HepG2 (cell line): Measurements from ENCODE around the gene C14orf93. TPM values are rescaled to one million over a fixed set of nuclear protein-coding genes. Genes with fewer than 3 reads are reported as not detected.
A peak's percentile ranks its signal among the peaks of the same experiment; 100 is the strongest.

ENCODE experiments used
- BRCA1 ChIP-seq: sonication (generic); formaldehyde crosslinking; IDR thresholded peaks from 2 replicates; pipeline ENCODE4 v1.4.0; 2020; ENCODE audit warnings: missing genetic modification reagents
- CHD4 ChIP-seq: fragments of 200-600 bp; sonication (generic); IDR thresholded peaks from 2 replicates; pipeline ENCODE4 v1.7.0; 2017; ENCODE audit warnings: mild to moderate bottlenecking, low read length, borderline replicate concordance
- FOXA3 ChIP-seq: IDR thresholded peaks from 2 replicates; pipeline ENCODE4 v1.6.1; 2016; ENCODE audit warnings: missing genetic modification reagents, missing compliant biosample characterization
- HMG20B ChIP-seq: conservative IDR thresholded peaks from 2 replicates; pipeline ENCODE4 v1.6.1; 2016; ENCODE audit warnings: missing genetic modification reagents, missing compliant biosample characterization
- JUNB ChIP-seq: sonication (generic); formaldehyde crosslinking; IDR thresholded peaks from 2 replicates; pipeline ENCODE4 v1.8.0; 2022; ENCODE audit warnings: missing genetic modification reagents, mild to moderate bottlenecking, borderline replicate concordance
- JUND ChIP-seq: sonication (generic); formaldehyde crosslinking; IDR thresholded peaks from 2 replicates; pipeline ENCODE4 v1.8.0; 2022; ENCODE audit warnings: mild to moderate bottlenecking, missing genetic modification reagents
- LCORL ChIP-seq, 2 experiments: fragments of 450-650 bp in 1 of 2; sonication (generic) in 1 of 2; formaldehyde crosslinking in 1 of 2; IDR thresholded peaks; 2 replicates each; pipeline versions ENCODE4 v1.5.0 to v1.6.1; 2017 to 2020; ENCODE audit warnings: antibody characterized with exemption in 1 of 2, missing genetic modification reagents in 1 of 2
- MYNN ChIP-seq: sonication (generic); formaldehyde crosslinking; IDR thresholded peaks from 2 replicates; pipeline ENCODE4 v1.4.0; 2020; ENCODE audit warnings: mild to moderate bottlenecking, low read depth, missing genetic modification reagents
- NAIF1 ChIP-seq: sonication (generic); formaldehyde crosslinking; IDR thresholded peaks from 2 replicates; pipeline ENCODE4 v1.5.0; 2020; ENCODE audit warnings: mild to moderate bottlenecking, missing genetic modification reagents, borderline replicate concordance
- NR2F6 ChIP-seq, 2 experiments: IDR thresholded peaks; 2 replicates each; pipeline ENCODE4 v1.6.1; 2016; ENCODE audit warnings: antibody characterized with exemption in 1 of 2, mild to moderate bottlenecking in 1 of 2
- POGZ ChIP-seq: sonication (generic); formaldehyde crosslinking; IDR thresholded peaks from 2 replicates; pipeline ENCODE4 v1.4.0; 2020; ENCODE audit warnings: mild to moderate bottlenecking, missing genetic modification reagents
- RARG ChIP-seq: sonication (generic); formaldehyde crosslinking; IDR thresholded peaks from 2 replicates; pipeline ENCODE4 v1.4.0; 2020; ENCODE audit warnings: low read depth, mild to moderate bottlenecking, missing genetic modification reagents
- SNRNP70 ChIP-seq: fragments of 200-400 bp; formaldehyde crosslinking; IDR thresholded peaks from 2 replicates; pipeline ENCODE4 v1.6.1; 2017; ENCODE audit warnings: mild to moderate bottlenecking, low read depth, low read length, moderate library complexity
- ZBTB7B ChIP-seq: sonication (generic); formaldehyde crosslinking; IDR thresholded peaks from 2 replicates; pipeline ENCODE4 v1.4.0; 2020; ENCODE audit warnings: missing genetic modification reagents
- ZNF572 ChIP-seq: sonication (generic); formaldehyde crosslinking; IDR thresholded peaks from 2 replicates; pipeline ENCODE4 v1.5.1; 2020; ENCODE audit warnings: mild to moderate bottlenecking, missing genetic modification reagents
- ZNF839 ChIP-seq: sonication (generic); formaldehyde crosslinking; IDR thresholded peaks from 2 replicates; pipeline ENCODE4 v1.4.0; 2020; ENCODE audit warnings: missing genetic modification reagents, mild to moderate bottlenecking, borderline replicate concordance
- ZNF891 ChIP-seq: sonication (generic); formaldehyde crosslinking; IDR thresholded peaks from 2 replicates; pipeline ENCODE4 v1.5.0; 2020; ENCODE audit warnings: mild to moderate bottlenecking, missing genetic modification reagents
- ZSCAN31 ChIP-seq: sonication (generic); formaldehyde crosslinking; IDR thresholded peaks from 2 replicates; pipeline ENCODE4 v1.5.0; 2020; ENCODE audit warnings: low read depth, mild to moderate bottlenecking, missing genetic modification reagents
- polyA plus RNA-seq, 8 experiments: library from polyadenylated mRNA; depleted of rRNA in 3 of 8; stranded (reverse) in 7 of 8; unstranded in 1 of 8; fragments of >200 nt; fragmentation: Illumina TruSeq in 4 of 8; extraction: Trizol in 4 of 8; gene quantifications; 2 replicates each; pipeline versions ENCODE4 v1.2.1 to v1.2.3, GENCODE V29; 2011 to 2016; ENCODE audit warnings: low read depth in 4 of 8, missing spikeins in 1 of 8, mixed read lengths in 1 of 8; ENCODE audit not compliant: insufficient read depth in 1 of 8
- total RNA-seq, 5 experiments: library from RNA; depleted of rRNA; stranded (reverse); fragments of >200 nt; fragmentation: Illumina TruSeq; extraction: Trizol; gene quantifications; 2 replicates each; pipeline ENCODE4 v1.2.3, GENCODE V29; 2016; ENCODE audit warnings: low read depth in 1 of 5
- TF ChIP-seq, protein P1 (sequence below): sonication (generic); formaldehyde crosslinking; IDR thresholded peaks from 2 replicates; pipeline ENCODE4 v1.5.0; 2020; ENCODE audit warnings: mild to moderate bottlenecking, low read depth, missing genetic modification reagents, borderline replicate concordance
- TF ChIP-seq, protein P2 (sequence below): sonication (generic); formaldehyde crosslinking; IDR thresholded peaks from 2 replicates; pipeline ENCODE4 v1.8.0; 2022; ENCODE audit warnings: mild to moderate bottlenecking, missing genetic modification reagents; ENCODE audit not compliant: insufficient replicate concordance
- TF ChIP-seq, protein P3 (sequence below): sonication (generic); formaldehyde crosslinking; IDR thresholded peaks from 2 replicates; pipeline ENCODE4 v1.4.0; 2020; ENCODE audit warnings: missing genetic modification reagents
- TF ChIP-seq, protein P4 (sequence below): sonication (generic); formaldehyde crosslinking; IDR thresholded peaks from 2 replicates; pipeline ENCODE4 v1.4.0; 2020; ENCODE audit warnings: missing genetic modification reagents, borderline replicate concordance

C14orf93 gene
- total and polyA plus RNA-seq, 2 of the 13 experiments (the other 11 are each of a cell fraction or from before 2014, with no cell fraction given): 11.4 to 22.5 TPM

DNA sequence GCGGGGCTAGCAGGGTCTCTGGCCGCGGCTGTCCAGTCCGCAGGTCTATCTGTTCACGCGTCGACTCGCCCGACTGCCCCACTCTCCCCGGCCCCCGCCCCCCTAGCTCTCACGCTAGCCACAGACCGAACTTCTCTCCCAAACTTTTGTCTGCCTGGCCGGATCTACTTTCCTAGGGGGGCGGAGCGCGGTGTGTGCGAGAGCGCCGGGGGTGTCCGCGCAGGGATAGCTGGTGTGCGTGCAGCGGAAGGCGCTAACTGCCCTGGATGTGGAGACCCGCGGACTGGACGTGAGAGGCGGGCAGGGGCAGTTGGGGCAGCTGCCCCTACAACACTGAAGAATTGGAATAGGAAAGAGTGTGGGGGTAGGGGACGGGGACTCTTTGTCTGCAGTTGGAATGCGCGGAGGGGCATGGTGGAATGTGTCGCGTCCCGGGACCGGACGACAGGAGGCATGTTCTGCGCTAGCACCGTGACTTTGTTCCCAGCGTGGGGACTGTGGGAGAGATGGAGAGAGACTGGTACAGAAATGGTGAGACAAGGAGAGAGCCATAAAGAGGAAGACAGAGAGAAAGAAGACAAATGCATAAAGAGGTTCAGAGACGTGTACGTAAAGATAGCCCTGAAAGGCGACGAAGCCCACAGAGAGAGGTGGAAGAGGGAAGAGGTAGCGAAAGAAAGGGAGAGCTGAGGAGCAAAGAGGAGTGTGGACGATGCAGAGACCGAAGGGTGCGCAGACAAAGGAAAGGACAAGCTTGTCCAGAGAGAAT lies 27.3 kb downstream of the C14orf93 start, which contains the start of gene AJUBA (continued):
- peak; percentile 70 for TF ChIP-seq MYNN (CRISPR knock-in tag)
- TF ChIP-seq ZSCAN31 (CRISPR knock-in tag): peak; percentile 97
- peak; percentile 99 for TF ChIP-seq ZBTB7B (CRISPR knock-in tag)
- no peak for TF ChIP-seq BRCA1
- TF ChIP-seq FOXA3 (CRISPR knock-in tag): peak; percentile 77
- peak; percentile 98 for TF ChIP-seq ZNF839 (CRISPR knock-in tag)
- TF ChIP-seq NAIF1 (CRISPR knock-in tag): no peak
- TF ChIP-seq, protein P1, sequence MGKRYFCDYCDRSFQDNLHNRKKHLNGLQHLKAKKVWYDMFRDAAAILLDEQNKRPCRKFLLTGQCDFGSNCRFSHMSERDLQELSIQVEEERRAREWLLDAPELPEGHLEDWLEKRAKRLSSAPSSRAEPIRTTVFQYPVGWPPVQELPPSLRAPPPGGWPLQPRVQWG (CRISPR knock-in tag): no peak
- TF ChIP-seq JUND (CRISPR knock-in tag): no peak
- peak; percentile 94 for TF ChIP-seq CHD4
- TF ChIP-seq JUNB (CRISPR knock-in tag): no peak
- TF ChIP-seq, protein P2, sequence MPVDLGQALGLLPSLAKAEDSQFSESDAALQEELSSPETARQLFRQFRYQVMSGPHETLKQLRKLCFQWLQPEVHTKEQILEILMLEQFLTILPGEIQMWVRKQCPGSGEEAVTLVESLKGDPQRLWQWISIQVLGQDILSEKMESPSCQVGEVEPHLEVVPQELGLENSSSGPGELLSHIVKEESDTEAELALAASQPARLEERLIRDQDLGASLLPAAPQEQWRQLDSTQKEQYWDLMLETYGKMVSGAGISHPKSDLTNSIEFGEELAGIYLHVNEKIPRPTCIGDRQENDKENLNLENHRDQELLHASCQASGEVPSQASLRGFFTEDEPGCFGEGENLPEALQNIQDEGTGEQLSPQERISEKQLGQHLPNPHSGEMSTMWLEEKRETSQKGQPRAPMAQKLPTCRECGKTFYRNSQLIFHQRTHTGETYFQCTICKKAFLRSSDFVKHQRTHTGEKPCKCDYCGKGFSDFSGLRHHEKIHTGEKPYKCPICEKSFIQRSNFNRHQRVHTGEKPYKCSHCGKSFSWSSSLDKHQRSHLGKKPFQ: no peak
- TF ChIP-seq, protein P3, sequence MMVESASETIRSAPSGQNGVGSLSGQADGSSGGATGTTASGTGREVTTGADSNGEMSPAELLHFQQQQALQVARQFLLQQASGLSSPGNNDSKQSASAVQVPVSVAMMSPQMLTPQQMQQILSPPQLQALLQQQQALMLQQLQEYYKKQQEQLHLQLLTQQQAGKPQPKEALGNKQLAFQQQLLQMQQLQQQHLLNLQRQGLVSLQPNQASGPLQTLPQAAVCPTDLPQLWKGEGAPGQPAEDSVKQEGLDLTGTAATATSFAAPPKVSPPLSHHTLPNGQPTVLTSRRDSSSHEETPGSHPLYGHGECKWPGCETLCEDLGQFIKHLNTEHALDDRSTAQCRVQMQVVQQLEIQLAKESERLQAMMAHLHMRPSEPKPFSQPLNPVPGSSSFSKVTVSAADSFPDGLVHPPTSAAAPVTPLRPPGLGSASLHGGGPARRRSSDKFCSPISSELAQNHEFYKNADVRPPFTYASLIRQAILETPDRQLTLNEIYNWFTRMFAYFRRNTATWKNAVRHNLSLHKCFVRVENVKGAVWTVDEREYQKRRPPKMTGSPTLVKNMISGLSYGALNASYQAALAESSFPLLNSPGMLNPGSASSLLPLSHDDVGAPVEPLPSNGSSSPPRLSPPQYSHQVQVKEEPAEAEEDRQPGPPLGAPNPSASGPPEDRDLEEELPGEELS: no peak
- TF ChIP-seq LCORL (IDR thresholded peaks at IDR 0.05): peak; percentile 97
- no peak for TF ChIP-seq LCORL (CRISPR knock-in tag; IDR thresholded peaks at IDR 0.05)
- no peak for TF ChIP-seq SNRNP70
- no peak for TF ChIP-seq NR2F6 (IDR thresholded peaks at IDR 0.05)
- peak; percentile 76; the same call in 1 of the 2 replicates for TF ChIP-seq NR2F6 (CRISPR knock-in tag; IDR thresholded peaks at IDR 0.05)
- TF ChIP-seq POGZ (CRISPR knock-in tag): no peak
- peak; percentile 95 for TF ChIP-seq HMG20B (CRISPR knock-in tag)
- TF ChIP-seq, protein P4, sequence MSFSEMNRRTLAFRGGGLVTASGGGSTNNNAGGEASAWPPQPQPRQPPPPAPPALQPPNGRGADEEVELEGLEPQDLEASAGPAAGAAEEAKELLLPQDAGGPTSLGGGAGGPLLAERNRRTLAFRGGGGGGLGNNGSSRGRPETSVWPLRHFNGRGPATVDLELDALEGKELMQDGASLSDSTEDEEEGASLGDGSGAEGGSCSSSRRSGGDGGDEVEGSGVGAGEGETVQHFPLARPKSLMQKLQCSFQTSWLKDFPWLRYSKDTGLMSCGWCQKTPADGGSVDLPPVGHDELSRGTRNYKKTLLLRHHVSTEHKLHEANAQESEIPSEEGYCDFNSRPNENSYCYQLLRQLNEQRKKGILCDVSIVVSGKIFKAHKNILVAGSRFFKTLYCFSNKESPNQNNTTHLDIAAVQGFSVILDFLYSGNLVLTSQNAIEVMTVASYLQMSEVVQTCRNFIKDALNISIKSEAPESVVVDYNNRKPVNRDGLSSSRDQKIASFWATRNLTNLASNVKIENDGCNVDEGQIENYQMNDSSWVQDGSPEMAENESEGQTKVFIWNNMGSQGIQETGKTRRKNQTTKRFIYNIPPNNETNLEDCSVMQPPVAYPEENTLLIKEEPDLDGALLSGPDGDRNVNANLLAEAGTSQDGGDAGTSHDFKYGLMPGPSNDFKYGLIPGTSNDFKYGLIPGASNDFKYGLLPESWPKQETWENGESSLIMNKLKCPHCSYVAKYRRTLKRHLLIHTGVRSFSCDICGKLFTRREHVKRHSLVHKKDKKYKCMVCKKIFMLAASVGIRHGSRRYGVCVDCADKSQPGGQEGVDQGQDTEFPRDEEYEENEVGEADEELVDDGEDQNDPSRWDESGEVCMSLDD (CRISPR knock-in tag): no peak
- no peak for TF ChIP-seq ZNF572 (CRISPR knock-in tag)
- TF ChIP-seq ZNF891 (CRISPR knock-in tag): no peak
- no peak; the same call in 1 of the 2 replicates for TF ChIP-seq RARG (CRISPR knock-in tag)
